Colon (tissue), 2 donors: ENCODE results near the gene SRSF1.
"Not testable (repeated sequence)": the region's sequence is repeated elsewhere in the genome, so short reads cannot be mapped to it uniquely, and the experiment has no call there.

Source experiments
- FAIRE-seq: peaks from 2 replicates; lab custom pipeline; 2012; peaks lifted over from hg19 to GRCh38; lab: Jason Lieb, UNC
- donor health status: control.
- donor health status: control.

The SRSF1 gene

GRCh38 chr17:58006924-58007780 lies at the start of gene SRSF1:
Gene SRSF1 (minus strand): TSS chr17:58007246. CDS start chr17:58007137, 109 bp downstream.
- FAIRE-seq = no peak

DNA sequence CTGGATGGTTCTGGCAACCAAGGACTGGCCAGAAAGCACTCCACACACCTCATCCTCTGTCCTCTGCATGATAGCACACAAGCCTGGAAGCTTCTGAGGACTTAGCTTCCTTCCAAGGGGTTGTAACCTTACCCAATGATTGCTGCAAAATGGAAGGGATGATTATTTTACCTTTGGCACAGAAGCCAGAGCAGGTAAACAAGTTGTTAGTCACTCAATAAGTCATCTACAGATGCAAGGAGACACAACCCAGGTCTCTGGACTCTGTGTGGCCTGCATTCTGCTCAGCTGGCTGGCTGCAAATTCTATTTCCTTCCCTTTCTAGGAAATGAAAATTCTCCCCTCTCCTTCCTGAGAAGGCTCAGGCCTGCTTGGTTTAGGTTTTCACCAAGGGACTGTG lies 49.4 kb upstream of the SRSF1 start:
- FAIRE-seq = no peak

- no peak for FAIRE-seq
Observed at GRCh38 chr17:58054641-58055040, 47.6 kb upstream of the SRSF1 start.

- FAIRE-seq = no peak
Observed at GRCh38 chr17:58052945-58053715, 46.1 kb upstream of the SRSF1 start.

GRCh38 chr17:58052407-58052806 lies 45.4 kb upstream of the SRSF1 start:
- FAIRE-seq = no peak

DNA sequence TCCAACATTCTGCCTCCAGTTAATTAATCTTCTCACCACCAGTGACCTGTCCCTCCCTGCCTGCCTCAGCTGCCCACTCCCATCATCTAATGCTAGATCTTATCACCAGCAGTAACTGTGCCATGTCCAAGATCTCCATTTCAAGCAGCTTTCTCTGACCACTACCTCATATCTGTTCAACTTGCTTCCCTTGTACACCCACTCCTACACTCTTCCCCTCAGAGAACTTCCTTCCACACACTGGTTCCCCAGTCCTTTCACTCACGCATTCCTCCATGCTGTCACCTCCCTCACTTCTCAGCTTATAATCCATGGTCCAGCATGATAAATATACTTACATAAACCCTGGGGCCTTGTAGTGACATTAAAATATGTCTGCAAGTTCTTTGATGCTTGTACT lies 44.4 kb upstream of the SRSF1 start:
- no peak for FAIRE-seq

DNA sequence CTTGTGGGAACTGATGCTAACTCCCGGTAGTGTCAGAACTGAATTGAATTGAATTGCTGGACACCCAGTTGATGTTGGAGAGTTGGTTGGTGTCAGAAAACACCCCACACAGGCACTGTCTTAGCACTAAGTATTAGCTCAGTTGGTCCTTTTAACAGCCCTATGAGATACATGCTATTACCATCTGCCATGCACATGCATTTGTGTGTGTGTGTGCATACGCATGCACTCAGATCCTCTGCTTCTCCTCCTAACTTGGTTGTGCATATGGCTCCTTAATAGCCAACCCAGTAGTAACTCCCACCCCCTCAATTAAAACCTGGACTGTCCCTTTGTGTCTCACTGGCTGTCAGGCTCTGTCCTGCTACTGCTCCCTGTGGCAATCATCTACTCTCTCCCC lies 43.9 kb upstream of the SRSF1 start:
- no peak for FAIRE-seq

GRCh38 chr17:58049533-58049932 lies 42.5 kb upstream of the SRSF1 start:
- FAIRE-seq = no peak

DNA sequence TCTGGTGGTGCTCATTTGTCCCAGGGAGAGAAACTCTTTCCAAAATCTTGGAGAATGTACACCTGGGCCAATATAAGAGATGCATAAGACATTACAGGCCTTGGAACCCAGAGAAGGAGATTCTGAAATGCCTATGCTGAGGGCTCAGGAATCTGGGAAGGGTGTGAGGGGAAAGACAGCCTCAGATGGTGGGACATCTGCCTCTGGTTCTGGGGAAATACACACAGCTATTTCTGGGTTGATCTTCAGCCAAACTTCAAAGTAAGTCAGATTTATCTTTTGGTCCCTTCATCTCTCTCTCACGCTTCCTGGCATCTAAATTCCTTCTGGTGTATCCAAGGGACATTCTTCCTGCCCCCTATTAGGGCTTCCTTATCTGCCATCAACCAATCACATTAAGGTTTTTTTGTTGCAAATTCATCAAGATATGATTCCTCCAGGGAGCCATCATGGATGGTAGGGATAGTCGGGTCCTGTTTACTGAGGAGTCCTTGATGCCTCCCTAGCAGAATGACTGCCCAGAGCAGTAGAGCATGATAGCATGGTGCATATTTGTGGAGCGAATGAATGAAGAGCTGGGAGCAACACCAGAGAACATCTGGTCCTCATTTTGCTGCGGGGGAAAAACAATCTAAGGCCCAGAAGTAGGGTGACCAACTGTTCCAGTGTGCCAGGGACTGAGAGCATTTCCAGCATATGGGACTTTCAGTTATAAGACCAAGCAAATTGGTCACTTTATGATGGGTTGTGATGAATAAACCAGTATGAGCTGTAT lies 40.5 kb upstream of the SRSF1 start:
- no peak for FAIRE-seq

DNA sequence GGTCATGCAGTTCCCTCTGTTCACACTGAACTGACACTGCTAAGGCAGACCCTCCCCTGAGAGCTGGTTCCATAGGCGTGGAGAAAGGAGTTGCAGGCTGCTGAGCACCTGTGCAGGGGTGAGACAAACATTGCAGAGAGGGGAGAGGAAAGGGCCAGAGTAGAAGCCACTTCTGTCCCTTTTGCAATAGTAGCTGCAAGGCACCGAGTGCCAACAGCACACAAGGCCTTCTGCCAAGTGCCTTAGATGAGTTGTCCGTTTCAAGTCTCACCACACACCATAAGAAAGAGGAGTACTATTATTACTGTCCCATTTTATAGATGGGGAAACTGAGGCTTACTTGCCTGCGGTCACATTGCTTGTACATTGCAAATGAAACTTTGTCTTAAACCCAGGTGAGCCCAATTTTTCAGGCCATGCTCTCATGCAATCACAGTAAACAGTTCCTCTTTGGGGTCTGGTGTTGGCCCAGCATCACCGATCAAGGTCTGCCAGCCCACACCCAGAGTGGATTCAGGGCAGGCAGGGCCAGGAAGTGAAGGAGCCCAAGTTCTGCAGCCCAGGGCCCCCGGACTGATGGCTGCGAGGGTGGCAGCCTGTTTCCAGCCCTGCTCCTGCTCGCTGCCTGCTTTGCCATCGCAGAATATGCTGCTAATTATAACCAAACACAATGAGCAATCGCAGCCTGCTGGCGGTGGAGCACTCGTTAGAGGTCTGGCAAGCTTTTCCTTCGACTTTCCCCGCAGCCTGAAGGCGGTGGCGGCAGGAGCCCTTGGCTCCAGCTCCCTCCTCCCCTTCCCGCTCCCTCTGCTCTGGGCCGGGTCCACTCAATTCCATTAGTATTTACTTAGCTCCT lies 39.4 kb upstream of the SRSF1 start:
- no peak for FAIRE-seq

DNA sequence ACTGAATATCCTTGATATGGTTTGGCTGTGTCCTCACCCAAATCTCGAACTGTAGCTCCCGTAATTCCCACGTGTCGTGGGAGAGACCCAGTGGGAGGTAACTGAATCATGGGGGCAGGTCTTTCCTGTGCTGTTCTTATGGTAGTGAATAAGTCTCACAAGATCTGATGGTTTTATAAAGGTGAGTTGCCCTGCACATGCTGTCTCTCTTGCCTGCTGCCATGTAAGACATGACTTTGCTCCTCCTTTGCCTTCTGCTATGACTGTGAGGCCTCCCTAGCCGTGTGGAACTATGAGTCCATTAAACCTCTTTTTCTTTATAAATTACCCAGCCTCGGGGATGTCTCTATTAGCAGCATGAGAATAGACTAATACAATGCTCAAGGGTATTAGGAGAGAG lies 37.2 kb upstream of the SRSF1 start:
- FAIRE-seq = not testable (repeated sequence)

- FAIRE-seq = no peak
Observed at GRCh38 chr17:58043221-58044181, 36.5 kb upstream of the SRSF1 start.

GRCh38 chr17:58041161-58041560 lies 34.1 kb upstream of the SRSF1 start:
- no peak for FAIRE-seq

- FAIRE-seq = no peak
Observed at GRCh38 chr17:58040386-58040785, 33.3 kb upstream of the SRSF1 start.

DNA sequence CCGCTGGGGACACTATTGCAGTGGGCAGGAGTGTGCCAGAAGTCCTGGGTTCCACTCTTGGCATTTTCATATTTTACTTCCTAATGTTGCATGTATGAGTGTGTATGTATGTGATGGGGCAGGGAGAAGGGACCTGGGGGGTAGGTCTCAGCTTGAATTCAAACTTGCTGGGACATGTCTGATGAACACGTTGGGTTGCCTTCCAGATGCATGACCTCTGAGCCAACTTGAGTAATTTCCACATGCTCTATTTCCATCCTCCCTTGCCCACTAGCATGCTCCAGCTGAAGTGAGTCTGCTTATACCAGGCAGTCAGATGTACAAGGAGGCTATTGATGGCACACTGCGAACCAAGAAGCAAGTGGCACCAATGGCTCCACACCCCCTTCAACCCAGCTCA lies 32.9 kb upstream of the SRSF1 start:
- FAIRE-seq = no peak

DNA sequence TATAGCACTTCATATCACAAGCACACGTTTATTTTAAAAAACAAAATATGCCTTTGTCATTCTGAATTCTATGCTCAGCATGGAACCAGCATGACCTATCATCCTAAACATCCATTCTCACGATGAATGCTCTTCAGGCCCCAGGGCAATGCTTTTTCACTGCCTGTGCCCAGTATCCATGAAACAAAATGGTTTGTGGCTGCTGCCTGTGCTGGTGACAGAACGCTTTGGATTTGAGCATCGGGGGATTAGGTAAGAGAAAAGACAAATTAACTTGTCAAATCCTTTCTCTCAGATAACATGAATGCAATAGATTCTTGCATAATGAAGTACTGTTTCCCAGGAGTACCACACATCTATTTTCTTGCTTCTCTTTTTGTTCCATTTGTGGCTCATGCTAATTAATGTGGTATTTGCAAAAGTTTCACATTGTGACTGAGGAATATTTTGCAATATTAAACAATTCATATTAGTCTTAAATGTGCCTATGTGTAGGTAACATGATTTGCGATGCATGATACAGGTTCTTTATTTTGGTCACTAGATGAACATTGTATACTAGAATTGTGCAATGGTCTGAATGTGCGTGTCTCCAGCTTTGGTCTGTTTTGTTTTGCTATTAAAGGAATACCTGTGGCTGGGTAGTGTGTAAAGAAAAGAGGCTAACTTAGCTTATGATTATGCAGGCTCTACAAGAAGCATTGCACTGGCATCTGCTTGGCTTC lies 25.8 kb upstream of the SRSF1 start:
- no peak for FAIRE-seq

DNA sequence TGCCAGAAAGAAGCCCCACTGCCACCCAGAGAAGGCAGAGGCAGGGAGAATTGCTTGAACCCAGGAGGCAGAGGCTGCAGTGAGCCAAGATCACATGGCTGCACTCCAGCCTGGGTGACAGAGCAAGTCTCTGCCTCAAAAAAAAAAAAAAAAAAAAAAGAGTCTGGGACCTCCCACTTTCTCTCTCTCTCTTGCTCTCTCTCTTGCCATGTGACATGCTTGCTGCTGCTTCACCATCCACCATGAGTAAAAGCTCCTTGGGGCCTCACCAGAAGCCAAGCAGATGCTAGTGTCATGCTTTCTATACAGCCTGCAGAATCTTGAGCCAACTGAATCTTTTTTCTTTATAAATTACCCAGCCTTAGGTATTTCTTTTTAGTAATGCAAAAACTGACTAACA lies 21.5 kb upstream of the SRSF1 start:
- FAIRE-seq = no peak

DNA sequence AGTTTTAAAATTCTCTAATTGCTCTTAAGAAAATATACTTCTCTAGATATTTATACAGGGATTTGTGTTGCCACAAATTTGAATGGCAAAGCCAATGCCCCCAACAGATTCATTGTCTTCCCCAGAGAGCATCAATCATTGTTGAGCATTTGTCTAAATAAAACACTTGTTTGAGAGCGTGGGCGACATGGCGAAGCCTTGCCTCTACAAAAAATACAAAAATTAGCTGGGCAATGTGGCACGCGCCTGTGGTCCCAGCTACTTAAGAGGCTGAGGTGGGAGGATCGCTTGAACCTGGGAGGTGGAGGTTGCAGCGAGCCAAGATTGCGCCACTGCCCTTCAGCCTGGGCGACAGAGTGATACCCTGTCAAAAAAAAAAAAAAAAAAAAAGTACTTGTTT lies 13.4 kb upstream of the SRSF1 start:
- FAIRE-seq = no peak

GRCh38 chr17:58019521-58019920 lies 12.5 kb upstream of the SRSF1 start:
- no peak for FAIRE-seq

- no peak for FAIRE-seq
Observed at GRCh38 chr17:58019039-58019438, 12.0 kb upstream of the SRSF1 start.
